AG09309 (cell line): ENCODE data around the gene LRP11.
A peak's percentile ranks its signal among the peaks of the same experiment; 100 is the strongest.
"Not testable (repeated sequence)": the region's sequence is repeated elsewhere in the genome, so short reads cannot be mapped to it uniquely, and the experiment has no call there.

Source experiments
- DNase-seq: peaks from one replicate; pipeline ENCODE4 v3.0.0-alpha.2; 2010; ENCODE audit warnings: low read depth
- H3K4me3 ChIP-seq: 2 replicates; pipeline ENCODE4 v1.5.1; 2011; ENCODE audit warnings: mild to moderate bottlenecking, low read depth, low read length, moderate library complexity; ENCODE audit not compliant: control insufficient read depth
- TF ChIP-seq, protein P1 (sequence below): IDR thresholded peaks from 2 replicates; pipeline ENCODE4 v1.5.1; 2011; ENCODE audit warnings: mild to moderate bottlenecking, low read depth, low read length, inconsistent platforms; ENCODE audit not compliant: insufficient read depth, control insufficient read depth; ENCODE audit errors: missing control alignments

Gene LRP11

GRCh38 chr6:149863698-149864577, at the start of gene LRP11:
Gene LRP11 (minus strand): TSS chr6:149864359. CDS start chr6:149864020, 339 bp downstream.
- no peak for DNase-seq
- peak within 1 kb of the TSS; percentile 65 for H3K4me3 ChIP-seq
- TF ChIP-seq, protein P1, sequence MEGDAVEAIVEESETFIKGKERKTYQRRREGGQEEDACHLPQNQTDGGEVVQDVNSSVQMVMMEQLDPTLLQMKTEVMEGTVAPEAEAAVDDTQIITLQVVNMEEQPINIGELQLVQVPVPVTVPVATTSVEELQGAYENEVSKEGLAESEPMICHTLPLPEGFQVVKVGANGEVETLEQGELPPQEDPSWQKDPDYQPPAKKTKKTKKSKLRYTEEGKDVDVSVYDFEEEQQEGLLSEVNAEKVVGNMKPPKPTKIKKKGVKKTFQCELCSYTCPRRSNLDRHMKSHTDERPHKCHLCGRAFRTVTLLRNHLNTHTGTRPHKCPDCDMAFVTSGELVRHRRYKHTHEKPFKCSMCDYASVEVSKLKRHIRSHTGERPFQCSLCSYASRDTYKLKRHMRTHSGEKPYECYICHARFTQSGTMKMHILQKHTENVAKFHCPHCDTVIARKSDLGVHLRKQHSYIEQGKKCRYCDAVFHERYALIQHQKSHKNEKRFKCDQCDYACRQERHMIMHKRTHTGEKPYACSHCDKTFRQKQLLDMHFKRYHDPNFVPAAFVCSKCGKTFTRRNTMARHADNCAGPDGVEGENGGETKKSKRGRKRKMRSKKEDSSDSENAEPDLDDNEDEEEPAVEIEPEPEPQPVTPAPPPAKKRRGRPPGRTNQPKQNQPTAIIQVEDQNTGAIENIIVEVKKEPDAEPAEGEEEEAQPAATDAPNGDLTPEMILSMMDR = no peak

DNA sequence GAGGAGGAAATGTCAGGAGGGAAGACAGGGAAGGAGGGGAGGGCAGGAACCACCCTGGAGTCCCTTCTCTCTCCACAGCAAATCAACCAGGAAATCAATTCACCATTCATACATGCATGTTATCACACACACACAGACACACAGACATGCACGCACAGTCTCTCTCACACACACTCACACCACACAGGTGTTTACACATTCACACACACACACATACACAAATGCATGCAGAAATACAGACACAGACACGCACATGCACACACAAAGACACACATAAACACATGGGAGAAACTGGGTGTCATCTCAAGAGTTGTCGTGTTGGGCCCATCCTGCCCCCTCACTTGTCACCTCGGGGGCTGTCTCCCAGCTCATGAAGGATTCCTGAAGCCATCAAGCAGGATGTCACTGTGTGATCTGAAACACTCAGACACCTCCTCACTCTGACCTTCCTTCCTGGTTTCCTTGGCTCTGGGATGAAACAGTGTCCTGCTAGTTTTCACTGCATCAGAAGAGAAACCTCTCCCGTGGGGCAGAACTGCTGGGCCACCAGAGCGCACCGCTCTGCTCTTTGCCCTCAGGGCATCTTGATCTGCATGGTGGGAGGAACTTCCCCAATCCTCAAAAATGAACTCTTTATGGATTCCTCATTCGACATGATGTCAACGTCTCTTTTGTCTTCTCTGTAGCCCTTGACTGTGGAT, 49.5 kb upstream of the LRP11 start:
- TF ChIP-seq, protein P1 = no peak
- H3K4me3 ChIP-seq = no peak overlapping the region
- DNase-seq = no peak

DNA sequence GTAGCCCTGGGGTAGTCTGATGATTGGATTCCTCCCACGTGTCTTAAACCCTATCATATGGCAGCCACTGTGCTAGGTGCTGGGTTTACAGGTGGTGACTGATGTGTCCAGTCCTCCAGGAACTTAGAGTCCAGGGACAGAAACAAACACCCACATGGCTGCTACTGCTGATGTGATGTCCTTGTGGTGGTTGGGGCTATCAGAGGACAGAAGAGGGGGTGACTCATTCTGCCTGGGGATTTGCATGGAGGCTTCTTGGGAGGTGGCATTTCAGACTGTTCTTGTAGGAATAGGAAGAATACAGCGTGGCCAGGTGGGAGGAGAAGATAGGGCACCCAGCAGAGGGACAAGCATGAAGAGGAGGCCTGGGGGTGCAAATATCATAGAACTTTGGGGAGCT, 48.9 kb upstream of the LRP11 start:
- no peak overlapping the region for H3K4me3 ChIP-seq
- TF ChIP-seq, protein P1 = no peak
- no peak for DNase-seq

DNA sequence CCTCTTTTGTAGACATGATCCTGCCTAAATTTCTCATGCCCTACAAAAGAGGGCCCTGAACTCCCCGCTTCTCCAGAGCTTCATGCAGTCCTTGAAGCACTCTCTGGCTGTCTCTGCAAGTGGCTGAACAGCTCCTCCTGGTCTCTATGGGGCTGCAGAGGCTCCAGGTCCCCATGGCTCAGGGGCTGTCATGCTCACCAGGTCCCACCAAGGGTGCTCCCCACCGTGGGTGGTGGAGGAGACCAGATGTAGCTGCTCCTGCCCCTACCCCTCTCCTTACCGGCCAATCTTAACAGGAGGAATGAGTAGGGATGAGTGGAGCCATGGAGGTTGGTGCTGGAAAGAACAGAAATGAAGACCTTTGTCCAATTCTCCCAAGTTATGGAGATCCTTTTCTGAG, 48.5 kb upstream of the LRP11 start:
- H3K4me3 ChIP-seq, DNase-seq: not testable (repeated sequence)

DNA sequence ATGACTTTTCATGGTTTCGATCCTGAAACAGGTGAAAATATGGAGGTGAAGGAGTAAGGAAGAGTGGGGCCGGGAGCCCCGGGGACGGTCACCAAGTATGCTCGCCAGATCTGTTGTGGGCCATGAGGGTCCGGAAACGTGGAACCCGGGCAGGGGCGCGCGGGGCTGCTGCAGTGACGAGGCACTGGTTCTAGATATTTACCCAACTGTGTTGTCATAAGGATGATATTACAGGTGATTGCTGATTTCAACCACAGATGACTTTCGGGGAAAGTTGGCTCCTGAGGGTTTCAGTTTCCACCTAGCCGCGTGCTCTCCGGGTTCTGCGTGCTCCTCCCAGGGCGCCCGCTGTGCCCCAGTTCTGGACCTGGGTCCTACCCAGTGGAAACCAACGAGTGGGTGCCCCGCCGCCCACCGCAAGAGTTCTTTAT, 46.6 kb upstream of the LRP11 start:
- TF ChIP-seq, protein P1 = no peak
- no peak for DNase-seq
- no peak overlapping the region for H3K4me3 ChIP-seq

- TF ChIP-seq, protein P1 = no peak
- no peak overlapping the region for H3K4me3 ChIP-seq
- no peak for DNase-seq
Measured at GRCh38 chr6:149909701-149910470, 45.7 kb upstream of the LRP11 start.

DNA sequence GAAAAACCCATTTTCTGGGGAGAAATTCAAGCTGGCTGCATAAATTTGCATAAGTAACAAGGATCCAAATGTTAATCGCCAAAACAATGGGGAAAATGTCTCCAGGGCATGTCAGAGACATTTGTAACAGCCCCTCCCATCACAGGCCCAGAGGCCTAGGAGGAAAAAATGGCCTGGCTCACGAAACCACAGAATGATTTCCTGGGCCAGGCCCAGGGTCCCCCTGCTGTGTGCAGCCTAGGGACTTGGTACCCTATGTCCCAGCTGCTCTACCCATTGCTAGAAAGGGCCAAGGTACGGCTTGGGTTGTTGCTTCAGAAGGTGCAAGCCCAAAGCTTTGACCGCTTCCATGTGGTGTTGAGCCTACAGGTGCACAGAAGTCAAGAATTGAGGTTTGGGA, 44.3 kb upstream of the LRP11 start:
- not testable (repeated sequence) for DNase-seq, H3K4me3 ChIP-seq
